Mesenchymal stem cell (in vitro differentiated cells and primary cell): ENCODE data around the gene SUGCT.

ENCODE experiments used
- DNase-seq: peaks from one replicate; pipeline ENCODE4 v3.0.0-alpha.2; 2013
- H2AFZ ChIP-seq: one replicate; pipeline ENCODE4 v1.6.1; 2013; ENCODE audit warnings: low read depth, mild to moderate bottlenecking, control low read depth, inconsistent platforms, low read length, moderate library complexity
- H2AK5ac ChIP-seq: 2 replicates; pipeline ENCODE4 v1.6.1; 2013; ENCODE audit warnings: low read length, moderate library complexity, mild to moderate bottlenecking, inconsistent platforms; ENCODE audit not compliant: severe bottlenecking
- H2BK120ac ChIP-seq: one replicate; pipeline ENCODE4 v1.6.1; 2013; ENCODE audit warnings: low read depth, mild to moderate bottlenecking, inconsistent platforms, low read length, moderate library complexity
- H2BK12ac ChIP-seq, 2 experiments: one replicate each; pipeline ENCODE4 v1.6.1; 2013; ENCODE audit warnings: inconsistent platforms in 2 of 2, low read length in 2 of 2, mild to moderate bottlenecking in 2 of 2, moderate library complexity in 2 of 2, control low read depth in 1 of 2
- H2BK15ac ChIP-seq: one replicate; pipeline ENCODE4 v1.6.1; 2013; ENCODE audit warnings: mild to moderate bottlenecking, low read depth, inconsistent platforms; ENCODE audit not compliant: poor library complexity, severe bottlenecking
- H2BK5ac ChIP-seq: 2 replicates; pipeline ENCODE4 v1.6.1; 2013; ENCODE audit warnings: low read depth, mild to moderate bottlenecking, low read length, control low read depth, inconsistent platforms; ENCODE audit not compliant: poor library complexity, severe bottlenecking
- H3K14ac ChIP-seq, 2 experiments: one replicate each; pipeline ENCODE4 v1.6.1; 2013; ENCODE audit warnings: inconsistent platforms in 2 of 2, low read length in 2 of 2, control low read depth in 1 of 2, mild to moderate bottlenecking in 1 of 2, moderate library complexity in 1 of 2
- H3K18ac ChIP-seq, 2 experiments: one replicate each; pipeline ENCODE4 v1.6.1; 2013; ENCODE audit warnings: inconsistent platforms in 2 of 2, low read length in 2 of 2, control low read depth in 1 of 2, low read depth in 1 of 2, mild to moderate bottlenecking in 1 of 2
- H3K23ac ChIP-seq, 2 experiments: one replicate each; pipeline ENCODE4 v1.6.1; 2013; ENCODE audit warnings: inconsistent platforms in 2 of 2, low read length in 2 of 2, mild to moderate bottlenecking in 2 of 2, moderate library complexity in 2 of 2, control low read depth in 1 of 2
- H3K27ac ChIP-seq: 2 replicates; pipeline ENCODE4 v1.5.1; 2013; ENCODE audit warnings: mild to moderate bottlenecking, moderate library complexity, low read length, control low read depth, inconsistent platforms; ENCODE audit not compliant: poor library complexity, severe bottlenecking
- H3K27me3 ChIP-seq, 2 experiments: 2 replicates each; pipeline versions ENCODE4 v1.6.1 to v1.7.0; 2013; ENCODE audit warnings: low read length in 2 of 2, mild to moderate bottlenecking in 2 of 2, moderate library complexity in 2 of 2, control low read depth in 1 of 2, inconsistent platforms in 1 of 2; ENCODE audit not compliant: control insufficient read depth in 1 of 2, insufficient read depth in 1 of 2
- H3K36me3 ChIP-seq, 2 experiments: 2 replicates each; pipeline versions ENCODE4 v1.6.1 to v1.7.0; 2013; ENCODE audit warnings: low read length in 2 of 2, control low read depth in 1 of 2, inconsistent platforms in 1 of 2, low read depth in 1 of 2, mild to moderate bottlenecking in 1 of 2; ENCODE audit not compliant: insufficient read depth in 2 of 2, control insufficient read depth in 1 of 2
- H3K4ac ChIP-seq, 2 experiments: one replicate each; pipeline ENCODE4 v1.6.1; 2013; ENCODE audit warnings: inconsistent platforms in 2 of 2, low read length in 2 of 2, mild to moderate bottlenecking in 2 of 2, moderate library complexity in 2 of 2, control low read depth in 1 of 2, low read depth in 1 of 2
- H3K4me1 ChIP-seq: 2 replicates; pipeline ENCODE4 v1.6.1; 2013; ENCODE audit warnings: low read depth, low read length, control low read depth; ENCODE audit not compliant: control insufficient read depth, insufficient read depth
- H3K4me2 ChIP-seq: 2 replicates; pipeline ENCODE4 v1.6.1; 2013; ENCODE audit warnings: low read length, mild to moderate bottlenecking, inconsistent platforms; ENCODE audit not compliant: poor library complexity, severe bottlenecking
- H3K4me3 ChIP-seq, 2 experiments: 2 replicates each; pipeline versions ENCODE4 v1.5.1 to v1.7.0; 2013; ENCODE audit warnings: low read length in 2 of 2, mild to moderate bottlenecking in 2 of 2, control low read depth in 1 of 2, low read depth in 1 of 2; ENCODE audit not compliant: insufficient read depth in 1 of 2
- H3K79me1 ChIP-seq: replicated peaks from 2 replicates; pipeline ENCODE4 v1.6.1; 2013; ENCODE audit warnings: mild to moderate bottlenecking, control low read depth, low read length, inconsistent platforms; ENCODE audit not compliant: poor library complexity, severe bottlenecking
- H3K9ac ChIP-seq: 2 replicates; pipeline ENCODE4 v1.7.0; 2013; ENCODE audit warnings: mild to moderate bottlenecking, low read length, moderate library complexity
- H3K9me3 ChIP-seq: 2 replicates; pipeline ENCODE4 v1.7.0; 2013; ENCODE audit warnings: mild to moderate bottlenecking, low read length; ENCODE audit not compliant: control insufficient read depth
- H4K8ac ChIP-seq: one replicate; pipeline ENCODE4 v1.6.1; 2013; ENCODE audit warnings: inconsistent platforms, mild to moderate bottlenecking, low read length, moderate library complexity
- H4K91ac ChIP-seq: one replicate; pipeline ENCODE4 v1.6.1; 2013; ENCODE audit warnings: mild to moderate bottlenecking, low read length, inconsistent platforms
- WGBS: methylation state at CpG from one replicate; pipeline ENCODE4 v1.1.7; 2013; ENCODE audit warnings: mixed read lengths; 5-methylcytosine and 5-hydroxymethylcytosine counted together

The SUGCT gene

DNA sequence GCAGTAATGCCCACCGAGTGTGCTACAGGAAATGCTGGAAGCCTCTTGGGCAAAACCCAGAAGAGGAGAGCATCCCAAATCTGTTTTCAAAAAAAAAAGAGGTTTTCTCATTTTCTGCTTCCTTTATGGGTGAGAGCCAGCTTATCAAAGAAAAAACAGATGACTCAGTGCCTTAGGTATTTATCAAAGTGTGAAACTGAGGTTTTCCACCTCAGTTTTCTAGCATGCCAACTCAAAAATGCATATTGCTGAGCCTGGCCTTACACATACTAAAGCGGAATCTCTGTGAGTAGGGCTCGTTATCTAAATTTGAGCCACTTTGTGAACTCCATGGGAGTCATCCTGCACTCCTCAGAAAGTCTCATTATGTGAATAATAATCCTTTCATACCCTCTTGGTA is 705.1 kb downstream of the SUGCT start:
- H2AK5ac ChIP-seq, result no peak overlapping the region
- DNase-seq, result no peak

DNA sequence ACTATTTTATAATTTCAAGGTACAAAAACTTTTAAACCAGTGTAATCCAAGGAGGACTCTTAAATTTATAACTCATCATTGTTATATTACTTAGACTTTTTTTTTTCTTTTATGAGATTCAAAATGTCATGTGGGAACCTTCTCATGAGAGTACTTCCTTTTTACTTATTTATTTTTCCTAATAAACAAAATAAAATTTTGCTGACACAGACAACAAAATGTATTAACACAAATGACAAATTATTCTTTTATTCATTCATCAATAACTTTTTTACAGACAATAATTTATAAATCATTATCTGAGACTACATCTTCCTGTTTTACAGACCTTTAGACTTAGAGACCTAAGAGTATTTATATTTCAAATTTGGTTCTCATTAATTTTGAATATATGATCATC is 706.2 kb downstream of the SUGCT start:
- Histone ChIP-seq H2AFZ (no peak overlapping the region), H2BK15ac (no peak overlapping the region), H4K91ac (no peak overlapping the region), H3K27me3 (no peaks in the 10 kb centered on the region), H3K27ac (no peak overlapping the region), H2BK120ac (no peak overlapping the region), H2AK5ac (no peak overlapping the region), H3K4me2 (no peak overlapping the region), H3K14ac (no peak overlapping the region), H3K4me1 (peaks cover 4% of the 10 kb centered on the region), H2BK5ac (no peak overlapping the region), H3K9me3 (peaks cover 31% of the 10 kb centered on the region), H3K4me3 (no peak overlapping the region), H3K36me3 (peaks cover 0 to 5% of the 10 kb centered on the region in 2 experiments), H3K18ac (no peak overlapping the region), H3K9ac (no peak overlapping the region), H3K79me1 (no peaks in the 10 kb centered on the region), H2BK12ac (no peak overlapping the region), H3K23ac (no peak overlapping the region), H4K8ac (no peak overlapping the region), H3K4ac (no peak overlapping the region)
- DNase-seq, result no peak

More for the DNA sequence above, 705.1 kb downstream of the SUGCT start:
- Histone ChIP-seq H3K27me3 (no peaks in the 10 kb centered on the region), H3K4me1 (peaks cover 4% of the 10 kb centered on the region), H3K4me3 (no peak overlapping the region), H2BK12ac (no peak overlapping the region), H3K9ac (no peak overlapping the region), H3K27ac (peak overlapping the region; percentile 59), H4K91ac (no peak overlapping the region), H2BK5ac (no peak overlapping the region), H2BK15ac (no peak overlapping the region), H3K79me1 (no peaks in the 10 kb centered on the region), H3K36me3 (peaks cover 0 to 5% of the 10 kb centered on the region in 2 experiments), H3K4me2 (no peak overlapping the region), H3K23ac (no peak overlapping the region), H3K18ac (no peak overlapping the region), H4K8ac (no peak overlapping the region), H2BK120ac (no peak overlapping the region), H3K4ac (no peak overlapping the region), H2AFZ (no peak overlapping the region), H3K9me3 (peaks cover 31% of the 10 kb centered on the region), H3K14ac (no peak overlapping the region)
- 80% methylated on average over 3 of the region's 3 CpGs for WGBS

DNA sequence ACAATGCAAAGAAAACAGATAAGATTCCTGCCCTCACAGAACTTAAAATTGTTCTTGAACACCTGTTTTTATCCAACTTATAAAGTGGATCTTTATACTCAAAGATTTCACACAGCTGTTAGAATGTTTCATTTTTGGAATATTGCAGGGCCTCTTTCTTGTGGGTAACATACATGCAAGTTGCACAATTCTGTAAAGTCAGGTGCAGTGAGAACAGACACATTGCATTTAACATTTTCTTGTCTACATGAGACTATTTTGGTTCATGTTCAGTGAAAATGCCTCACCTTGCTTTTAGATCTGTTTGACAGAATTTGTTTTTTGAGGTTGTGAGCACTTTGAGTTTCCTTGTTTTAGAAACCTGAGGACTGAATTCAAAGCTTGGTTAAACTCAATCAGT is 707.8 kb downstream of the SUGCT start:
- peaks cover 4% of the 10 kb centered on the region for H3K4me1 ChIP-seq
- no peak overlapping the region for H4K8ac ChIP-seq
- H2BK120ac ChIP-seq, result no peak overlapping the region
- no peak overlapping the region for H2AFZ ChIP-seq
- no peak overlapping the region for H2BK12ac ChIP-seq
- H3K36me3 ChIP-seq, result peaks cover 0 to 5% of the 10 kb centered on the region in 2 experiments
- no peak overlapping the region for H3K4ac ChIP-seq
- H3K27me3 ChIP-seq, result no peaks in the 10 kb centered on the region
- H3K23ac ChIP-seq, result no peak overlapping the region
- H2BK5ac ChIP-seq, result no peak overlapping the region
- H4K91ac ChIP-seq, result no peak overlapping the region
- H3K79me1 ChIP-seq, result no peaks in the 10 kb centered on the region
- no peak overlapping the region for H3K27ac ChIP-seq
- H2BK15ac ChIP-seq, result no peak overlapping the region
- H3K9ac ChIP-seq, result no peak overlapping the region
- no peak overlapping the region for H3K4me3 ChIP-seq
- H2AK5ac ChIP-seq, result no peak overlapping the region
- no peak for DNase-seq
- peaks cover 31% of the 10 kb centered on the region for H3K9me3 ChIP-seq
- H3K14ac ChIP-seq, result no peak overlapping the region
- no peak overlapping the region for H3K18ac ChIP-seq
- H3K4me2 ChIP-seq, result no peak overlapping the region

DNA sequence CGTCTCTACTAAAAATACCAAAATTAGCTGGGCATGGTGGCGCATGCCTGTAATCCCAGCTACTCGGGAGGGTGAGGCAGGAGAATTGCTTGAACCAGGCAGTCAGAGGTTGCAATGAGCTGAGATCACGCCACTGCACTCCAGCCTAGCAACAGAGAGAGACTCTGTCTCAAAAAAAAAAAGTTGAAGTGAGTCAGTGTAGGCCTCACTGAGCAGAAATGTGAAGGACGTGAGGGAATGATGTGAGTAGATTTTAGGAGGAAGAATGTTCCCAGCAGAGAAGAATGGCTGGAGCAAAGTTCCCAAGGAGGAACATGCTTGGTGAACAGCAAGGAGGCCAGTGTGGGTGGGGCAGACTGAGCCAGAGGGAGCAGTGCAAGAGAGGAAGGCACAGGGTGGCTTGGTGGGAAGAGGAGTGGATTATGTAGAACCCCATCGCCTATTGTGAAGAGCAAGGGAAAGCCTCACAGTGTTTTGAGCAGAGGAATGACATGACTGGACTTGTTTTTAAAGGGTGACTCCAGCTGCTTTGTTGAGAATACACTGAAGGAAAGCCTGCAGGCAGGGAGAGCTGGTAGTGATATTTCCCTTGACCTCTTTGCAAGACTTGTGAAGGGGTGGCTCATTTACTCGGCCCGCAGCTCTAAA is 708.7 kb downstream of the SUGCT start:
- Histone ChIP-seq H3K79me1 (no peaks in the 10 kb centered on the region), H3K4me3 (no peak overlapping the region), H4K91ac (peak overlapping the region; percentile 53), H3K4me1 (peaks cover 4% of the 10 kb centered on the region), H3K27me3 (no peaks in the 10 kb centered on the region), H3K14ac (no peak overlapping the region), H2BK15ac (no peak overlapping the region), H3K4ac (no peak overlapping the region), H3K4me2 (no peak overlapping the region), H3K9me3 (peaks cover 30% of the 10 kb centered on the region), H4K8ac (peak overlapping the region; percentile 8), H3K36me3 (peaks cover 0 to 5% of the 10 kb centered on the region in 2 experiments), H2AFZ (no peak overlapping the region), H3K18ac (peak overlapping the region; percentile 46 to 66), H3K23ac (no peak overlapping the region), H2AK5ac (peak overlapping the region; percentile 29), H2BK120ac (no peak overlapping the region), H3K27ac (peak overlapping the region; percentile 5), H2BK12ac (peak overlapping the region; percentile 21 to 49), H3K9ac (peak overlapping the region; percentile 48), H2BK5ac (no peak overlapping the region)
- peak; percentile 7 for DNase-seq
- WGBS, result 93% methylated on average over 8 of the region's 8 CpGs
